Ascending aorta (tissue), 2 donors: ENCODE measurements around the gene CRHR2. TPM values are rescaled to one million over a fixed set of nuclear protein-coding genes. Genes with fewer than 3 reads are reported as not detected.

Experiments used
- DNase-seq, 2 donors: peaks; one replicate each; pipeline ENCODE4 v3.0.0-alpha.2; 2019; ENCODE audit warnings: low spot score in 2 of 2
- H3K27ac ChIP-seq, 2 donors: fragments of 200-600 bp; sonication (generic); one replicate each; pipeline ENCODE4 v1.5.1; 2016 to 2017; ENCODE audit warnings: mild to moderate bottlenecking in 1 of 2
- H3K27me3 ChIP-seq: fragments of 200-600 bp; sonication (generic); one replicate; pipeline ENCODE4 v1.5.1; 2017
- H3K36me3 ChIP-seq, 2 donors: fragments of 200-600 bp; sonication (generic); one replicate each; pipeline ENCODE4 v1.5.1; 2016
- H3K4me1 ChIP-seq, 2 donors: fragments of 200-600 bp; sonication (generic); one replicate each; pipeline ENCODE4 v1.5.1; 2016 to 2017; ENCODE audit warnings: mild to moderate bottlenecking in 1 of 2
- H3K4me3 ChIP-seq, 2 donors: fragments of 200-600 bp; sonication (generic); one replicate each; pipeline ENCODE4 v1.5.1; 2016 to 2017; ENCODE audit warnings: mild to moderate bottlenecking in 1 of 2
- H3K9me3 ChIP-seq, 2 donors: fragments of 200-600 bp; sonication (generic); one replicate each; pipeline ENCODE4 v1.5.1; 2016
- CTCF ChIP-seq, 3 experiments: fragments of 200-600 bp in 2 of 3; fragments of 450-650 bp in 1 of 3; sonication (generic) in 2 of 3; IDR thresholded peaks; one replicate each; pipeline ENCODE4 v1.5.1; 2016 to 2019; ENCODE audit warnings: antibody characterized with exemption in 3 of 3, mild to moderate bottlenecking in 1 of 3, moderate library complexity in 1 of 3
- intact Hi-C: fragments of 100-400 bp; cut with DNase I; formaldehyde crosslinking; loops from one replicate; pipeline ENCODE4 v1.15.1; 2023
- total RNA-seq: library from RNA; depleted of rRNA; stranded (reverse); fragments of >200 nt; gene quantifications from one replicate; pipeline ENCODE4 v1.1.0, GENCODE V29; 2016

CRHR2 gene
- total RNA-seq, 1 donor from 2014 or later, result 3.1 TPM

- H3K27me3 ChIP-seq, result no peaks in the 10 kb centered on the region
- no peaks in the 10 kb centered on the region for H3K9me3 ChIP-seq
- intact Hi-C loops, result no loop called here
- no peaks in the 10 kb centered on the region for H3K36me3 ChIP-seq
- no peak for TF ChIP-seq CTCF (IDR thresholded peaks at IDR 0.05)
- H3K4me3 ChIP-seq, result no peak overlapping the region
- H3K27ac ChIP-seq, result no peak overlapping the region
- H3K4me1 ChIP-seq, result no peaks in the 10 kb centered on the region
- no peak for DNase-seq
Observed at GRCh38 chr7:30661926-30662325, 20.3 kb downstream of the CRHR2 start.

GRCh38 chr7:30660331-30661255 lies 21.7 kb downstream of the CRHR2 start:
- H3K4me1 ChIP-seq, result no peaks in the 10 kb centered on the region
- no peak overlapping the region for H3K4me3 ChIP-seq
- no peaks in the 10 kb centered on the region for H3K27me3 ChIP-seq
- no peak overlapping the region for H3K27ac ChIP-seq
- TF ChIP-seq CTCF (IDR thresholded peaks at IDR 0.05), result no peak
- no peak for DNase-seq
- intact Hi-C loops, result no loop called here
- H3K36me3 ChIP-seq, result no peaks in the 10 kb centered on the region
- H3K9me3 ChIP-seq, result no peaks in the 10 kb centered on the region

GRCh38 chr7:30659312-30659711 lies 22.9 kb downstream of the CRHR2 start:
- H3K27me3 ChIP-seq, result no peaks in the 10 kb centered on the region
- intact Hi-C loops, result no loop called here
- no peak for TF ChIP-seq CTCF (IDR thresholded peaks at IDR 0.05)
- no peak overlapping the region for H3K4me3 ChIP-seq
- DNase-seq, result no peak
- H3K36me3 ChIP-seq, result no peaks in the 10 kb centered on the region
- no peak overlapping the region for H3K27ac ChIP-seq
- no peaks in the 10 kb centered on the region for H3K9me3 ChIP-seq
- no peaks in the 10 kb centered on the region for H3K4me1 ChIP-seq

GRCh38 chr7:30658479-30659074 lies 23.7 kb downstream of the CRHR2 start:
- no peak for DNase-seq
- Histone ChIP-seq H3K9me3 (no peaks in the 10 kb centered on the region), H3K4me3 (no peak overlapping the region), H3K36me3 (no peaks in the 10 kb centered on the region), H3K27me3 (no peaks in the 10 kb centered on the region), H3K4me1 (no peaks in the 10 kb centered on the region), H3K27ac (no peak overlapping the region)
- intact Hi-C loops, result no loop called here
- no peak for TF ChIP-seq CTCF (IDR thresholded peaks at IDR 0.05)

- DNase-seq, result no peak
- no peaks in the 10 kb centered on the region for H3K4me1 ChIP-seq
- intact Hi-C loops, result no loop called here
- no peak overlapping the region for H3K4me3 ChIP-seq
- H3K27ac ChIP-seq, result no peak overlapping the region
- TF ChIP-seq CTCF (IDR thresholded peaks at IDR 0.05), result no peak
- no peaks in the 10 kb centered on the region for H3K9me3 ChIP-seq
- no peaks in the 10 kb centered on the region for H3K27me3 ChIP-seq
- no peaks in the 10 kb centered on the region for H3K36me3 ChIP-seq
Observed at GRCh38 chr7:30657131-30657530, 25.1 kb downstream of the CRHR2 start.
